Testis (tissue), 2 donors: ENCODE measurements around the gene PPP2R3C.

Experiments
- POLR2A ChIP-seq: fragments of 450-650 bp; IDR thresholded peaks from one replicate; pipeline ENCODE4 v1.6.1; 2017; ENCODE audit warnings: antibody characterized with exemption, mild to moderate bottlenecking, moderate library complexity
- TF ChIP-seq, protein P1 (sequence below), 3 experiments: fragments of 450-650 bp in 2 of 3; fragments of 200-600 bp in 1 of 3; sonication (generic) in 1 of 3; IDR thresholded peaks; one replicate each; pipeline ENCODE4 v1.5.1; 2016 to 2019; ENCODE audit warnings: antibody characterized with exemption in 3 of 3, mild to moderate bottlenecking in 2 of 3, moderate library complexity in 1 of 3

DNA sequence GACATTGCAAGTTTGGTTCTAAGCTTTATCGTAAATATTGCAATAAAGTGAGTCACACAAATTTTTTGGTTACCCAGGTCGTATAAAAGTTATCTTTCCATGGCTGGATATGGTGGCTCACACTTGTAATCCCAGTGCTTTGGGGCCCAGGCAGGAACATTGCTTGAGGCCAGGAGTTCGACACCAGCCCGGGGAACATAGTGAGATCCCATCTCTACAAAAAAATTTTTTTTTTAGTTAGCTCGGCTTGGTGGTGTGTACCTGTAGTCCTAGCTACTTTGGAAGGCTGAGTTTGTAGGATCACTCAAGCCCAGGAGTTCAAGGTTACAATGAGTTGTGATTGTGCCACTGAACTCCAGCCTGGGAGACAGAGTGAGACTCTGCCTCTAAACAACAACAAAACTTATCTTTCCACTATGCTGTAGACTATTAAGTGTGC is 24.9 kb upstream of the PPP2R3C start:
- TF ChIP-seq, protein P1, sequence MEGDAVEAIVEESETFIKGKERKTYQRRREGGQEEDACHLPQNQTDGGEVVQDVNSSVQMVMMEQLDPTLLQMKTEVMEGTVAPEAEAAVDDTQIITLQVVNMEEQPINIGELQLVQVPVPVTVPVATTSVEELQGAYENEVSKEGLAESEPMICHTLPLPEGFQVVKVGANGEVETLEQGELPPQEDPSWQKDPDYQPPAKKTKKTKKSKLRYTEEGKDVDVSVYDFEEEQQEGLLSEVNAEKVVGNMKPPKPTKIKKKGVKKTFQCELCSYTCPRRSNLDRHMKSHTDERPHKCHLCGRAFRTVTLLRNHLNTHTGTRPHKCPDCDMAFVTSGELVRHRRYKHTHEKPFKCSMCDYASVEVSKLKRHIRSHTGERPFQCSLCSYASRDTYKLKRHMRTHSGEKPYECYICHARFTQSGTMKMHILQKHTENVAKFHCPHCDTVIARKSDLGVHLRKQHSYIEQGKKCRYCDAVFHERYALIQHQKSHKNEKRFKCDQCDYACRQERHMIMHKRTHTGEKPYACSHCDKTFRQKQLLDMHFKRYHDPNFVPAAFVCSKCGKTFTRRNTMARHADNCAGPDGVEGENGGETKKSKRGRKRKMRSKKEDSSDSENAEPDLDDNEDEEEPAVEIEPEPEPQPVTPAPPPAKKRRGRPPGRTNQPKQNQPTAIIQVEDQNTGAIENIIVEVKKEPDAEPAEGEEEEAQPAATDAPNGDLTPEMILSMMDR (IDR thresholded peaks at IDR 0.05) = no peak
- TF ChIP-seq POLR2A = no peak
